Measurements from ENCODE around the gene STK17B.

DNA sequence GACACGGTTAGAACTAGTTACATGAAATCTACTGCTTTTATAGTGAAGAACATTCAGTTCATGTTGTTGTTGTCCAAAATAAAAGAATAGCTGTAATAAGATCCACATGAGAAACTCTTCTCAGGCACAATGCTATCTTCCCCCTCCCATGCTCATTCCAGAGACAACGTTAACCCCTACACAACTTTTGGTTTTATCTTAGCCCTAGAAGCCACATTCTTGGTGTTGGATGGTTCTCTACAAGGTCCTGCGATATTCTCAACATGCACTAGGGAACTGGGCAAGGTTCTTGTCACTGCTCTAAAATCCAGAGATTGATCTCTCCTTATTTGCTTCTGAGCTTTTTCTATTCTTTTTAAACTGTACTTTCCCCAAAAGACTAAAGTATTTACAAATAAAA lies 51.5 kb downstream of the STK17B start:
- no peak for TF ChIP-seq POLR2A (IDR thresholded peaks at IDR 0.05; ENCODE audit: low read depth, low read length)
- TF ChIP-seq POLR2AphosphoS5 (IDR thresholded peaks at IDR 0.05; ENCODE audit: low read depth, low read length) = no peak
